Ascending aorta (tissue), 2 donors: ENCODE results near the gene MRTO4. TPM values are rescaled to one million over a fixed set of nuclear protein-coding genes. Genes with fewer than 3 reads are reported as not detected.
A peak's percentile ranks its signal among the peaks of the same experiment; 100 is the strongest.
"Not testable (repeated sequence)": the region's sequence is repeated elsewhere in the genome, so short reads cannot be mapped to it uniquely, and the experiment has no call there.

ENCODE experiments used
- DNase-seq, 2 donors: peaks; one replicate each; pipeline ENCODE4 v3.0.0-alpha.2; 2019; ENCODE audit warnings: low spot score in 2 of 2
- H3K27ac ChIP-seq, 2 donors: fragments of 200-600 bp; sonication (generic); one replicate each; pipeline ENCODE4 v1.5.1; 2016 to 2017; ENCODE audit warnings: mild to moderate bottlenecking in 1 of 2
- H3K27me3 ChIP-seq: fragments of 200-600 bp; sonication (generic); one replicate; pipeline ENCODE4 v1.5.1; 2017
- H3K36me3 ChIP-seq, 2 donors: fragments of 200-600 bp; sonication (generic); one replicate each; pipeline ENCODE4 v1.5.1; 2016
- H3K4me1 ChIP-seq, 2 donors: fragments of 200-600 bp; sonication (generic); one replicate each; pipeline ENCODE4 v1.5.1; 2016 to 2017; ENCODE audit warnings: mild to moderate bottlenecking in 1 of 2
- H3K4me3 ChIP-seq, 2 donors: fragments of 200-600 bp; sonication (generic); one replicate each; pipeline ENCODE4 v1.5.1; 2016 to 2017; ENCODE audit warnings: mild to moderate bottlenecking in 1 of 2
- H3K9me3 ChIP-seq, 2 donors: fragments of 200-600 bp; sonication (generic); one replicate each; pipeline ENCODE4 v1.5.1; 2016
- CTCF ChIP-seq, 3 experiments: fragments of 200-600 bp in 2 of 3; fragments of 450-650 bp in 1 of 3; sonication (generic) in 2 of 3; IDR thresholded peaks; one replicate each; pipeline ENCODE4 v1.5.1; 2016 to 2019; ENCODE audit warnings: antibody characterized with exemption in 3 of 3, mild to moderate bottlenecking in 1 of 3, moderate library complexity in 1 of 3
- intact Hi-C: fragments of 100-400 bp; cut with DNase I; formaldehyde crosslinking; loops from one replicate; pipeline ENCODE4 v1.15.1; 2023
- total RNA-seq: library from RNA; depleted of rRNA; stranded (reverse); fragments of >200 nt; gene quantifications from one replicate; pipeline ENCODE4 v1.1.0, GENCODE V29; 2016

MRTO4 gene
- total RNA-seq, 1 donor from 2014 or later: 13.4 TPM

GRCh38 chr1:19273106-19273843 is 21.7 kb downstream of the MRTO4 start:
- Histone ChIP-seq H3K4me3 (peak overlapping the region in 1 of 2 donors; percentile 40), H3K36me3 (no peaks in the 10 kb centered on the region), H3K27ac (no peak overlapping the region), H3K9me3 (peaks cover 0 to 5% of the 10 kb centered on the region in 2 donors), H3K4me1 (no peaks in the 10 kb centered on the region), H3K27me3 (no peaks in the 10 kb centered on the region)
- no peak for DNase-seq
- no peak for TF ChIP-seq CTCF (IDR thresholded peaks at IDR 0.05)
- intact Hi-C loops: no loop called here

- H3K36me3 ChIP-seq, intact Hi-C loops, H3K9me3 ChIP-seq, DNase-seq, H3K27ac ChIP-seq, H3K4me1 ChIP-seq, H3K27me3 ChIP-seq: not testable (repeated sequence)
- H3K4me3 ChIP-seq: peak overlapping the region in 1 of 2 donors; percentile 40
Observed at GRCh38 chr1:19273844-19274531, 22.4 kb downstream of the MRTO4 start.

GRCh38 chr1:19274636-19275035 is 23.0 kb downstream of the MRTO4 start:
- intact Hi-C loops: no loop called here

GRCh38 chr1:19283891-19284290 is 32.3 kb downstream of the MRTO4 start:
- no peak for DNase-seq
- no peak for TF ChIP-seq CTCF (IDR thresholded peaks at IDR 0.05)
- Histone ChIP-seq H3K27me3 (no peaks in the 10 kb centered on the region), H3K9me3 (no peaks in the 10 kb centered on the region), H3K27ac (no peak overlapping the region), H3K4me3 (no peak overlapping the region), H3K4me1 (peaks cover 0 to under 1% of the 10 kb centered on the region in 2 donors), H3K36me3 (peaks cover 0 to 6% of the 10 kb centered on the region in 2 donors)
- intact Hi-C loops: no loop called here

More at GRCh38 chr1:19274636-19275035, 23.0 kb downstream of the MRTO4 start:
- Histone ChIP-seq H3K4me1 (no peaks in the 10 kb centered on the region), H3K27me3 (no peaks in the 10 kb centered on the region), H3K36me3 (no peaks in the 10 kb centered on the region), H3K27ac (no peak overlapping the region), H3K9me3 (peaks cover 0 to 5% of the 10 kb centered on the region in 2 donors), H3K4me3 (no peak overlapping the region)
- TF ChIP-seq CTCF (IDR thresholded peaks at IDR 0.05): no peak
- DNase-seq: no peak

GRCh38 chr1:19284881-19285280 is 33.3 kb downstream of the MRTO4 start:
- no peaks in the 10 kb centered on the region for H3K9me3 ChIP-seq
- intact Hi-C loops: no loop called here
- no peak overlapping the region for H3K4me3 ChIP-seq
- TF ChIP-seq CTCF (IDR thresholded peaks at IDR 0.05): no peak
- no peak overlapping the region for H3K27ac ChIP-seq
- no peaks in the 10 kb centered on the region for H3K27me3 ChIP-seq
- H3K36me3 ChIP-seq: peaks cover 0 to 6% of the 10 kb centered on the region in 2 donors
- no peak for DNase-seq
- peaks cover 0 to 4% of the 10 kb centered on the region in 2 donors for H3K4me1 ChIP-seq

- H3K4me3 ChIP-seq, H3K4me1 ChIP-seq, H3K9me3 ChIP-seq, H3K27ac ChIP-seq, DNase-seq, H3K27me3 ChIP-seq, intact Hi-C loops, H3K36me3 ChIP-seq: not testable (repeated sequence)
Observed at GRCh38 chr1:19285366-19285765, 33.8 kb downstream of the MRTO4 start.

GRCh38 chr1:19285807-19286206 is 34.2 kb downstream of the MRTO4 start:
- H3K36me3 ChIP-seq, H3K4me1 ChIP-seq, H3K27me3 ChIP-seq, intact Hi-C loops, H3K4me3 ChIP-seq, H3K9me3 ChIP-seq, DNase-seq, H3K27ac ChIP-seq: not testable (repeated sequence)
